ENCODE measurements around the gene PAQR8. TPM values are rescaled to one million over a fixed set of nuclear protein-coding genes. Genes with fewer than 3 reads are reported as not detected.

The PAQR8 gene
- polyA plus RNA-seq, 1 of the 3 experiments (the other 2 are of a cell fraction) = 2.3 TPM

- Histone ChIP-seq H4K20me1 (ENCODE audit: insufficient read depth) (no peaks in the 10 kb centered on the region), H3K9ac (no peak overlapping the region), H3K27me3 (ENCODE audit: insufficient read depth) (no peaks in the 10 kb centered on the region), H3K4me2 (no peak overlapping the region), H3K9me2 (no peaks in the 10 kb centered on the region), H3K9me3 (no peaks in the 10 kb centered on the region), H3K27ac (ENCODE audit: low read depth in 2 of 2, low read length in 1 of 2) (no peak overlapping the region), H3F3A (replicated peaks; ENCODE audit: insufficient read depth) (no peaks in the 10 kb centered on the region), H3K79me2 (ENCODE audit: insufficient read depth) (no peaks in the 10 kb centered on the region), H3K4me1 (ENCODE audit: control insufficient read depth in 1 of 2, insufficient read depth in 2 of 2, low read depth in 1 of 2, low read length in 1 of 2) (no peaks in the 10 kb centered on the region; a peak in 1 of 4 replicates), H2AFZ (ENCODE audit: low read depth) (no peak overlapping the region), H3K36me3 (replicated peaks in 1 of 2; ENCODE audit: control insufficient read depth in 1 of 2, insufficient read depth in 2 of 2, low read length in 1 of 2) (no peaks in the 10 kb centered on the region), H3K4me3 (ENCODE audit: low read depth in 2 of 2, low read length in 1 of 2) (no peak overlapping the region)
- WGBS (ENCODE audit: low lambda C conversion rate) = 87% methylated on average over 5 of the region's 5 CpGs
- no peak for TF ChIP-seq GATA2 (CRISPR knock-in tag; IDR thresholded peaks at IDR 0.05)
- CTCF ChIA-PET = interaction anchor here (1.6 kb wide), 1 partner anchor 74 kb away, joined by 6 read pairs; no protein-coding TSS in a partner anchor
- POLR2A ChIA-PET = no interaction called here
- no peak for DNase-seq
Observed at GRCh38 chr6:52337633-52338290, 24.2 kb upstream of the PAQR8 start.

GRCh38 chr6:52340603-52340880 lies 21.4 kb upstream of the PAQR8 start:
- Histone ChIP-seq H3K36me3 (replicated peaks in 1 of 2; ENCODE audit: control insufficient read depth in 1 of 2, insufficient read depth in 2 of 2, low read length in 1 of 2) (no peaks in the 10 kb centered on the region), H3K4me3 (ENCODE audit: low read depth in 2 of 2, low read length in 1 of 2) (no peak overlapping the region), H3K4me1 (ENCODE audit: control insufficient read depth in 1 of 2, insufficient read depth in 2 of 2, low read depth in 1 of 2, low read length in 1 of 2) (no peaks in the 10 kb centered on the region; a peak in 1 of 4 replicates), H3K79me2 (ENCODE audit: insufficient read depth) (no peaks in the 10 kb centered on the region), H3K9me3 (no peaks in the 10 kb centered on the region), H3K27me3 (ENCODE audit: insufficient read depth) (no peaks in the 10 kb centered on the region), H3F3A (replicated peaks; ENCODE audit: insufficient read depth) (no peaks in the 10 kb centered on the region), H3K27ac (ENCODE audit: low read depth in 2 of 2, low read length in 1 of 2) (no peak overlapping the region), H3K9me2 (no peaks in the 10 kb centered on the region), H3K4me2 (no peak overlapping the region), H4K20me1 (ENCODE audit: insufficient read depth) (no peaks in the 10 kb centered on the region), H2AFZ (ENCODE audit: low read depth) (no peak overlapping the region), H3K9ac (no peak overlapping the region)
- TF ChIP-seq MAX (IDR thresholded peaks at IDR 0.05; ENCODE audit: low read depth) (no peak), GATA2 (CRISPR knock-in tag; IDR thresholded peaks at IDR 0.05) (no peak), TAF1 (IDR thresholded peaks at IDR 0.05; ENCODE audit: borderline replicate concordance, low read depth, low read length) (no peak), RFX5 (IDR thresholded peaks at IDR 0.05; ENCODE audit: low read length) (no peak), RAD21 (IDR thresholded peaks at IDR 0.05; ENCODE audit: low read length) (no peak), USF2 (IDR thresholded peaks at IDR 0.05; ENCODE audit: borderline replicate concordance, low read depth, low read length) (no peak), FOXJ3 (CRISPR knock-in tag; IDR thresholded peaks at IDR 0.05) (no peak), IRF3 (IDR thresholded peaks at IDR 0.05; ENCODE audit: low read depth, low read length) (no peak), TCF12 (IDR thresholded peaks at IDR 0.05) (no peak), ZBTB33 (IDR thresholded peaks at IDR 0.05; ENCODE audit: borderline replicate concordance, low read depth) (no peak)
- ChIA-PET CTCF (no interaction called here), POLR2A (no interaction called here)
- no peak for DNase-seq
